CD4-positive, alpha-beta T cell treated with Interleukin-6 for 4 hours (primary cell): ENCODE measurements around the gene TANGO6.

Experiments used
- DNase-seq: peaks from one replicate; pipeline ENCODE4 v3.0.0-alpha.2; 2020; ENCODE audit warnings: mixed read lengths

The TANGO6 gene

GRCh38 chr16:68869492-68870088, 26.3 kb downstream of the TANGO6 start:
- DNase-seq: no peak

GRCh38 chr16:68873635-68874471, 30.5 kb downstream of the TANGO6 start:
- no peak for DNase-seq

GRCh38 chr16:68875871-68876270, 32.5 kb downstream of the TANGO6 start:
- no peak for DNase-seq

GRCh38 chr16:68883685-68884084, 40.4 kb downstream of the TANGO6 start:
- DNase-seq: no peak

DNA sequence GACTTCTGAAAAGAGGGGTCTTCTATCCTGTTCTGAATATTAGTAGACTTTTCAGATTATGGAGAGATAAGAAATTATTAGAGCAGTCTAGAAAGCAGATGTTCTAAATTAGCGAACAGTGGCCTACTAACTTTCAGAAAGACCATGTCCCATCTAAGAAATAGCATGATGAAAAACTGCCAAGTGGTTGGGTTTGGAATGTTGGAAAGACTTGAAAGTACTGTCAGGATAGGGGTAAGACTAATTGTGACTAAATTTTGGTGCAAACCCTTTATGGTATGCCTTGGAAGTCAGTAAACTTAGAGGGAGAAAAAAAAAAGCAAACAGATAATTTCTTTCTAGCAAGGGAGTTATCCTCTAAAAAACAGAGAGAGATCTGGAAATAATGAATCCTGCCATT, 41.1 kb downstream of the TANGO6 start:
- no peak for DNase-seq

DNA sequence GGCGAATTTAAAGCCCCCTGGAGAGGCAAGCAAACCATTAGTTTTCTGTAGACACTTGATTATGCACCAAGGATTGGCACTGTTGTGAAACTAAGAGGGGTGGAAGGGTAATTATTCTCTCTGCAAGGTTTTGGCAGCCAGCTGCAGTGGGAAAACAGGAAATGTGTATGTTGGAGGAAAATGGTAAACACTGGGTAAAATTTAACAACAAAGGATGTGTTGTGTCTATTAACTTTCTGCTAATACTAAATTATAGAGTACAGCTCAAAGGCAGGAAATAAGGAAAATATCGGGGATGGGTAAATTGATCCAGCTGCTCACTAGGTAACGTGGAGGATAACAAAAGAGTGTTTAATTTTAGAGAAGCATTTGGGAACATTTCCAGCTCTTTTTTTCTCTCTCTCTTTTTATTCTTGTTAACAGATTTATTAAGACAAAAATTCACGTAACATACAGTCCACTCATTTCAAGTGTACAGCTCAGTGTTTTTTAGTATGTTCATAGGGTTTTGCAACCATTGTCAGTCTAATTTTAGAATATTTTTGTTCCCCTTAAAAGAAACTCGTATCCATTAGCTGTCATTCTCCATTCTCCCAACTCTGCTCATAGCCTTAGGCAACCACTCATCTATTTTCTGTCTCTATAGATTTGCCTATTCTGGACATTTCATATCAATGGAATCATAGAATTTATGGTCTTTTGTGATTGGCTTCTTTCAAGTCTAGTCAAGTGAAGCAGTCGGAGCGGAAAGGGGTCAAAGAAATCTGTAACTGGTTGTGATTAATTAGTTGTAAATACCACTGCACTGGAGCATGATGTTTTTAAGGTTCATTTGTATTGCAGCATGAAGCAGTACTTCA, 41.8 kb downstream of the TANGO6 start:
- DNase-seq: no peak

GRCh38 chr16:68887107-68887506, 43.8 kb downstream of the TANGO6 start:
- no peak for DNase-seq

- DNase-seq: no peak
Observed at GRCh38 chr16:68889508-68890150, 46.3 kb downstream of the TANGO6 start.

- no peak for DNase-seq
Observed at GRCh38 chr16:68892214-68892613, 48.9 kb downstream of the TANGO6 start.

- no peak for DNase-seq
Observed at GRCh38 chr16:68892898-68893297, 49.6 kb downstream of the TANGO6 start.

GRCh38 chr16:68893710-68894705, 50.7 kb downstream of the TANGO6 start:
- DNase-seq: no peak

- DNase-seq: no peak
Observed at GRCh38 chr16:68894714-68895113, 51.4 kb downstream of the TANGO6 start.

- no peak for DNase-seq
Observed at GRCh38 chr16:68898026-68898425, 54.7 kb downstream of the TANGO6 start.

DNA sequence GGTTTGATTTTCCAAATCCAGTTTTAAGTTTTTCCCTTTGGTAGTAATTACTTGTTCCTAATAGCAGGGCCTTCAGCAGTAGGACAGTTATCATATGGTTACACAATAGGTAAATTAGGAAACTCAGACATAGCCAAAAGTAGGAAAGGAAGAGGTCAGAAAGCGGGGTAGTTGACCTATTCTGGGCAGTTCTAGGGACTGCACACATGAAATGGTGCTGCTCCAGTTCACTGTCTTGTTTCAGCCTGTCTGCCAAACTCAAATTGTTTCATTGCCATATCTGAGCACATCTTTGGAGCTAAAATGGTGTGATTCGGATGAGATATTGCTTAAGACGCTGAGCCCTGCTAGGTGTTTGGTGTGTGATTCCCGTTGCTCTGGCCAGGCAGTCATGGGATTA, 56.7 kb downstream of the TANGO6 start:
- no peak for DNase-seq

DNA sequence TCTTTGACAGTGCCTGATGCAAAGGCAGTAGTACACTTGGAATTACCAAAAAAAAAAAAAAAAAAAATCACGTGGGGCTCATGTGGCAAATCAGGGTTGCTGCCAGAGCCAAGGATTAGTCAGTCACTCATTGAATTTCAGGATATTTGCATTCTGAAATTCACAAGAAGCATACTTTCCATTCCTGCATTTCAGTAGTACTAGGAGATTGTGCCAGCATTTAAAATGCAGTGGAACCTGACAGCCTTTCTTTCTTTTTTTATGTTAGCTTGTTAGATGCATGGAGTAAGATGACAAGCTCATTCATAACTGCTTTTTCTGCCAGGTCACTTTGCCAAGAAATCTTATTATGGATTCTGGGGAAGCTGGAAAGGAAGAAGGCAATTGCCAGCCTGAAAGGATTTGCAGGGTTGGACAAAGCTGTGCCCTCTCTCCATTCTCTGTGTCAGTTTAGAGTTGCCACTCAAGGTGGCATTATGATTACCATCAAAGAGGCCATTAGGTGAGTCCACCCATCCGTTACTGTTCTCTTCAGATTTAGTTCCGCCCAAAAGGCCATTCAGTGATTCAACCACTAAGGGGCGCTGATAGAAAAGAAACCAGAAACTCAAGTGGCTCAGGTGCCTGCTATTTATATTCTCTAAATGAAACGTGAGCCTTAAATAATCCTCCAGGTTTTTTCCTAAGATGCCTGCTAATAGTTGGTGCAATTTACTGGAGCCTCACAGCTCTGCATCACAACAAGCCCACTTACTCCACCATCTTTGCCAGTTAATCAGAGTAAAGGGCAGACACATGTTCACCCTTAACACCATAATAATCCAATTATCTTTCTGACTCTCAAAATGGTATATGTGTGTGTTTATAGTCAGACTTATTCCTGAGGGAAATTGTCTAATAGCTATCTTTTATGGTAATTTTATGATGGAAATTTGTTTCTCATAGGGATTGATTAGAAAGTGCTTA, 59.0 kb downstream of the TANGO6 start:
- no peak for DNase-seq

DNA sequence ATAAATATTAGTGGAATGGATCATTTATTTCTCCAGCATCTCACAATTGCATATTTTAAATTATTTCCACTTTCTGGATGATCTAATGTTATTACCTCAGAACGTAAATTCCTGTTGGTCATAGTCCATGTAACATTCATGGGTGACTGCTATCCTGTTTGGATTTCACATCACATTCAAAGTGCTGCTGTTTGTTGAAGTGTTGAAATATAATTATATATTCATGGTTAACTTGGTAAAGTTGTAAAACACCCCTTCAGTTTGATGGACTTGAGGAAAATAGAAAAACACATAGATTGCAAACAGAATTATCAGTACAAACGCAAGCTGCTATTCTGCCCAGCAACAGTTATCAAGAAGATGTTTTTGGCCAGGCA, 59.6 kb downstream of the TANGO6 start:
- DNase-seq: no peak

GRCh38 chr16:68907297-68907696, 64.0 kb downstream of the TANGO6 start:
- DNase-seq: no peak

DNA sequence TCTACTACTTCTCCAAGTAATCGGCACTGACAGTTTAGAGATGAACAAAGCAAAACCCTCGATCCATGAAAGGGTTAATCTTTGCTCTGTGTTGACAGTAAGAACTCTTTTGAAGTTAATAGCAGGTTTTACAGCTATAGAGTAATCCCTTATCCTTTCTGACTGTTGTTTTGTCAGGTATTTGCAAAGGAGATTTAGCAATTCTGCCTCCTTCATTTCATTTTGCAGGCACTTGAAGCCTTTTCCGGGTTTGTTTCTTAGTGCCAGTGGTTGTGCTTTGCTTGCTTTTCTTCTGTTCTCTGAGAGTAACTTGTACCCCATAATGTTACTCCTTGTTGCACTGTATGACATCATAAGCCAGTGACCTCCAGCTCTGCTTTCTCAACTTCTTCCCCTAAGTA, 64.5 kb downstream of the TANGO6 start:
- DNase-seq: no peak

GRCh38 chr16:68909099-68909733, 65.9 kb downstream of the TANGO6 start:
- no peak for DNase-seq

DNA sequence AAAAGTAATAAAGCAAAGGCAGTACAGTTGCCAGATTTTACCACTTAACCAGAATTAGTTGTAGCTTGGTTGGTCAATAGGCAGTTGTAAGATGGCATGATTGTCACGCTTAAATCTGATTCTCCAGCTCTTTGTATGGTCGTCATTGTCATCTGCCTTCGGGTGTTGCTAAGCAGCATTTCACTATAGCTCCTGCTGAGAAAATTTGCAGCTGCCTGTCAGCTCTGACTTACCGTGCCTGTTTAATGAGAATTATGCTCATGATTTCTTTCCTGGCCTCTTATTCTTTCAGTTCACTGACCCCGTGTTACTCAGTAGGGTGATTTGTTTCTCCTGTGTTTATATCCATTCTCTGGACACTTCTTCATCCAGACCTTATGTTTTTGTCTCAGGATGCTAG, 66.7 kb downstream of the TANGO6 start:
- DNase-seq: no peak
